ENCODE results near the gene LMNTD1.
"Not testable (repeated sequence)": the region's sequence is repeated elsewhere in the genome, so short reads cannot be mapped to it uniquely, and the experiment has no call there.

LMNTD1 gene, protein sequence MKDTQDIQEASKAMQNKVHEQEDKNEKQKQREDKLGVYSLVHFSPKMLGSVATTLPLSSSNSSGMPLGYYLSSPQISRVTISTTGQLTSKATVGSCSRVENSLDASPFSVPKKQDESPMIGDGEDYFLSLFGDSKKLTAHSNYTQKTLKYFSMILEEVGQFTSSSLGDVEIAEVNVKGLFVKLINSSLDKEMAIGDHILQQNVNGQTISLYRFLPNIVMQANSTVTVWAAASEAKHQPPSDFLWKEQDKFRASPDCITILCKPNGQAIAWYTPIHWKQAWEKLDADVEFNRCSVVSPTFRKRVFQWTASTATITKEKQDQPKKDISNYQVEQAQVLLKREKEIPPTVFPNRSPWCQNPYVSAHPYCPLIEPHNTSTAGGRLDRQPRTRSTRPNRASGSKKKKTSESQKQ

DNA sequence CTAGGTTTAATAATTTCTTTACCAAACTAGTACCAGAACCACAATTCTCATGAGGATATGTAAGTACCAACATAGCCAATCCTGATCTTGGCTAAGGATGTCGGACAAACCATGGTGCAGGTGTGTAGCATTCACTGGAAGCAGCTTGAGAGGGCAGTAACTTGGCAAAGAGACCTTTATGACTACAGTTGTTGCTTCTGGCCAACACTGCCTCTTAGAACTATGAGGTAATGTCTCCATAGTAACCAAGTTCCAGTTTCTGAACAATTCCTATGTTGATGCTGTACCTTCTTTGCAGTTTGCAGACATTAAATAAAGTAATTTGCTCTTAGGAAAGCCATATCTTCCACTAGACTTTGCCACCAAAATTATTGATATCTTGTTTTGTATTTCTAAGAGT, at the start of gene LMNTD1:
TSS of gene LMNTD1 (minus strand) at position 186 of the 400 bp plus-strand sequence. CDS start 324 bp downstream, outside the sequence.
- peak; percentile 68 for DNase-seq (ENCODE audit: low read depth)

DNA sequence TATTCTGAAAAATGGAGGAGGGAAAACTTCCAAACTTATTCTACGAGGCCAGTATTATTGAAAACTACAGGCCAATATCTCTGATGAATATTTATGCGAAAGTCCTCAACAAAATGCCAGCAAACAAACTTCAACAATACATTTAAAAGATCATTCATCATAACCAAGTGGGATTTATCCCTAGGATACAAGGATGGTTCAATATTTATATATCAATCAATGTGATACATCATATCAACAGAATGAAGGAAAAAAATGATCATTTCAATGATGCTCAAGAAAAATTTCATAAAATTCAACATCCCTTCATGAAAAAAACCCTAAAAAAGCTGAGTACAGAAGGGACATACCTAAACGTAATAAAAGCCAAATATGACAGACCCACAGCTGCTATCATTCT, 45.9 kb upstream of the LMNTD1 start:
- DNase-seq (ENCODE audit: low read depth) = no peak

DNA sequence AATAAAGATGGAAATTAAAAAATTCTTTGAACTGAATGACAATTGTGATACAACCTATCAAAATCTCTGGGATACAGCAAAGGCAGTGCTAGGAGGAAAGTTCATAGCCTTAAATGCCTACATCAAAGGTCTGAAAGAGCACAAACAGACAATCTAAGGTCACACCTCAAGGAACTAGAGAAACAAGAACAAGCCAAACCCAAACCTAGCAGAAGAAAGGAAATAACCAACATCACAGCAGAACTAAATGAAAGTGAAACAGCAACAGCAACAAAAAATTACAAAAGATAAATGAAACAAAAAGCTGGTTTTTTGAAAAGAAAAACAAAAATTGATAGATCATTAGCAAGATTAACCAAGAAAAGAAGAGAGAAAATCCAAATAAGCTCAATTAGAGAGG, 42.4 kb upstream of the LMNTD1 start:
- not testable (repeated sequence) for DNase-seq (ENCODE audit: low read depth)

DNA sequence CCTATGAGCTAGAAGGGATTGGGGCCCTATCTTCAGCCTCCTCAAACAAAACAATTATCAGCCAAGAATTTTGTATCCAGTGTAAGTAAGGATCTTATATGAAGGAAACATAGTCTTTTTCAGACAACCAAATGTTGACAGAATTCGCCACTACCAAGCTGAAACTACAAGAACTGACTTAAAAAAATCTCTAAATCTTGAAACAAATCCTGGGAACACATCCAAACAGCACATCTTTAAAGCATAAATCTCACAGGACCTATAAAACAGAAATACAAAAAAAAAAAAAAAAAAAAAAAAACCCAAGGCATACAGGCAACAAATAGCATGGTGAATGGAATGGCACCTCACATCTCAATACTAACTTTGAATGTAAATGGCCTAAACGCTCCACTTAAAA, 41.3 kb upstream of the LMNTD1 start:
- DNase-seq (ENCODE audit: low read depth) = peak; percentile 53

DNA sequence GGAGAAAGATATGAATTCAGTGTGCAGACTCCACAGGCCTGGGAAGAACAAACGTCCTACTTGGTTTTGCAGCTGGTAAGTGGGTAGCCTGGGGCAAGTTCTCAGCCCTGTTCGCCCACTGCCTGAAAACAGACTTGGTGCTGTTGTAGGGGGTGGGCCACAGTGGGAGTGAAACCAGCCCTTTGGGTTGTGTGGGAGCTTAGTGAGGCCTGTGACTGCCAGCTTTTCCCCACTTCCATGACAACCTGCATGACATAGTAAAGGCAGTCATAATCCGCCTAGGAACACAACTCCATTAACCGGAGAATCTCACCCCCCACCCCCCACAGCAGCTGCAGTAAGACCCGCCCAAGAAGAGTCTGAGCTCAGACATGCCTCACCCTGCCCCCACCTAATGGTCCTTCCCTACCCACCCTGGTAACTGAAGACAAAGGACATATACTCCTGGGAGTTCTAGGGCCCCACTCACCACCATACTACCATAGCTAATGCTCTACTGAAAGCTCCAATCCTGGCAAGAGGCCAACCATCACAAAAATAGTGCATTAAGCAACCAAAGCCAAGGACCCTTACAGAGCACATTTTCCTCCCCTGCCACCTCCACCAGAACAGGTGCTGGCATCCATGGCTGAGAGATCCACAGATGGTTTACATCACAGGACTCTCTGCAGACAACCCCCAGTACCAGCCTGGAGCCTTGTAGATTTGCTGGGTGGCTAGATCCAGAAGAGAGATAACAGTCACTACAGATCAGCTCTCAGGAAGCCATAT, 39.8 kb upstream of the LMNTD1 start:
- no peak for DNase-seq (ENCODE audit: low read depth)

DNA sequence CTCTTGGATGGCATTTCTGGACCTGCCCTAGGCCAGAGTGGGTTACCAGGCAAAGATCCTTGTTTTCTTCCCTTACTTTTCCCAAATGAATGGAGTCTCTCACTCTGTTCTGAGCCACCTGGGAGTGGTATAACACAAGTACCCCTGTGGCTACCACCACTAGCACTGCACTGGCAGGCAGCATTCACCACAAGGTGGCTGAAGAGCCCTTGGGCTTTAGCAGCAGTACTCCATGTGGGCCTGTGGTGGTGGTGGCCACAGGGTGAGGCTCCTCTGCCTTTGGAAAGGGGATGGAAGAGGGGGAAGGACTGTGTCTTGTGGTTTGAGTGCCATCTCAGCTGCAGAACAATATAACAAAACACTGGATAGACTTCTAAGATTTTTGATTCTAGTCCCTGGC, 38.1 kb upstream of the LMNTD1 start:
- DNase-seq (ENCODE audit: low read depth) = peak; percentile 6

DNA sequence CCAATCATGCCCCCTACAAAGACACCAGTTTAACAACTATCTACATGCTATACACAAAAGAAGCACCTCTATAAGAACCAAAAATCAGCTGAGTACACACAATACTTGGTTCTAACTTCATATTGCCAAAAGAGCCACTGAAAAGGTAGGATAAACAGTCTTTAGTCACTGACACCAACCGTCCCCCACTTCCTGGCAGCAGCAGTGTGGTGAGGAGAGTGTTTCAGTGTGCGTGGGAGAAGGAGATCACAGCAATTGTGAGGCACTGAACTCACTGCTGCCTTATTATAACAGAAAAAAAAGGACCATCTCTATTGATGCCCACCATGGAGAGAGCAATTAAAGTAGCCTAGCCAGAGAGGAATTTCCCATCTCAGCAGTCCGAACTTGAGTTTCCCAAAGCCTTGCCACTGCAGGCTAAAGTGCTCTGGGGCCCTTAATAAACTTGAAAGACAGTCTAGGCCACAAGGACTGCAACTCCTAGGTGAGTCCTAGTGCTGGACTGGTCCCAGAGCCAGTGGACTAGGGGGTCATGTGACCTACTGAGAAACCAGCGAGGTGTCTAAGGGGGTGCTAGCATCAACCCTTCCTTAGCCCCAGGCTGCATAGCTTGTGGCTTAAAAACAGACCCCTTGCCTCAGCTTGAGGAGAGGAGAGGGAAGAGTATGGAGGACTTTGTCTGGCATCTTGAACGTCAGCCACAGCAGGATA, 37.1 kb upstream of the LMNTD1 start:
- DNase-seq (ENCODE audit: low read depth) = no peak

DNA sequence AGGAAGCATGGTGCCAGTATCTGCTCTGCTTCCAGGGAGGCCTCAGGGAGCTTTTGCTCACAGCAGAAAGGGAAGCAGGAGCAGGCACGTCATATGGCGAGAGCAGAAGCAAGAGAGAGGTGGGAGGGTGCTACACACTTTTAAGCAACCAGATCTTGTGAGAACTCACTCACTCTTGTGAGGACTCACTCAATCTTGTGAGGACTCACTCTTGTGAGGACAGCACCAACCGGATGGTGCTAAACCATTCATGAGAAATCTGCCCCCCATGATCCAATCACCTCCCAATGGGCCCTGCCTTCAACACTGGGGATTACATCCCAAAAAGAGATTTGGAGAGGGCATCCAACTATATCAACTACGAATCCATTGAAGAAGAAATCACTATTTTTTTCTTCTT, 34.3 kb upstream of the LMNTD1 start:
- no peak for DNase-seq (ENCODE audit: low read depth)

DNA sequence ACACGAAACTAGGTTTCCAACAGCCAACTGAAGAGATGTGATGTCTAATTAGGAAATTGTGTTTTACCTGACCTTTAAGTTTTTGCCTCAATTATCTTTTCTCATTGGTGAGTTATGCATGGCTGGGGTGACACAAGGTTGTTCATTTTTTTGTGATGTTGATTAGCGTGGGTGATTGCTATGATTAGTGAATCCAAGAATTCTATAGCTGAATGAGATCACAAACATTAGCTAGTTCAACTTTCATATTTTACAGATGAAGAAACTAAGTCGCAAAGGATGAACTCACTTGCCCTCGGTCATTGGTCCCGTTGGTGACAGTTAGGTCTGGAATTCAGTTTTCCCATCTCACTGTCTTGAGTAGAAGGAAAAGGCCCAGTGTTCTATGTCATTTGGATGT, 32.6 kb upstream of the LMNTD1 start:
- peak; percentile 69 for DNase-seq (ENCODE audit: low read depth)

DNA sequence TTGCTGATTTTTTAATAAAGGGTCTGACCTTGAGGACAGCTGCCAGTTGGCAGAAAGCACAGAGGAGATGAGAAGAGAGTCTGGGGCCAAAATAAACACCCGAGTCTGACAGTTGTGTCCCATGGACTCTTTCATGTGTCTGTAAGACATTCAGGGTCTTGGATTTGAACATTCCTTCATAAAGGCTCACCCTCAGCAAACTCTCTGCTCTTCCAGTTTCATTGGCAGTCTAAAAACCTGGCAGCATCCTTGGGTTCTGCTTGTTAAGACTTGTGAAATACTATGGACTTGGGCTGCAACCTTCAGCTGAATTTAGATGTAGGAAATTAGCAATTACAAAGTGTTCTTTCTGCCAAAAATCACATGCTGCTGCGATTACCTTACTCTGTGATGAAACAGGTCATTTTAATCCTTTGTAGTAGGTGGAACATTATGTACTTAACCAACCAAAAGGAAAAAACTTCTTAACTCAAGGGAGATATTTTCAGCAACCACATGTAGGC, 32.0 kb upstream of the LMNTD1 start:
- DNase-seq (ENCODE audit: low read depth) = peak; percentile 59

DNA sequence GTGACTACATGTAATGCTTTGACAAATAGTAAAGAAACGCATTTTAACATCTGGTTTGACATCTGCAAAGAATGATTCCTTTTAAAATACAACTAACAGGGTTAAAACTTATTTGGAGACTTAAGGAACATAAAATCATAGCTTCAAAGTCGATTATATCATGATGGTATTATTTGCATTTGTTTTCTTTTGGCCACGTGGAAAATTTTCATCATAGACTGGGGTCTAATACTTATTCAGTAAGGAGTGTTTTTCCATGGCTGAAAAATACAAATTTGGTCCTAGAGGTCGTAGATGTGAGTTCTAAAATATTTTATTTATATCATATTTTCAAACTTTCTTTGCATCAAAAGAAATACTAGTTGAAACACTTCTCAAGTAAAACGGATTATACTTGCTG, 31.5 kb upstream of the LMNTD1 start:
- no peak for DNase-seq (ENCODE audit: low read depth)

DNA sequence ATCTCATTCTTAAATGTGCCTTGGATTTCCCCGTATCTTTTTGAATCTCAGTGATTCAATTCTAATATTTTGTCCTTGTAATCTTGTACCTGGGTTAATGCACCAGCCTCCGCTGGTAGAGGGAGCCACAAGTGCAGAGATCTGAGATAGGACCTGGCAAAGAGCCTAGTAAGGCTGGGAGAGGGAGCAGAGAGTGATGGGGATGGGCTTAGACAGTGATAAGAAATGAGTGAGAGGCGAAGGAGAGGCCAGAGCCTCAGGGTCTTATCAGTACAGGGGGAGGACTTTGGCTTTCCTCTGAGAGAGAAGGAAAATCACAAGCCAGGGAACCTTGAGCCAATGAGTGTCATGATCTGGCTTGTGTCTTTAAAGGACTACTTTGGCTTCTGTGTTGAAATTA, 30.5 kb upstream of the LMNTD1 start:
- DNase-seq (ENCODE audit: low read depth) = no peak

DNA sequence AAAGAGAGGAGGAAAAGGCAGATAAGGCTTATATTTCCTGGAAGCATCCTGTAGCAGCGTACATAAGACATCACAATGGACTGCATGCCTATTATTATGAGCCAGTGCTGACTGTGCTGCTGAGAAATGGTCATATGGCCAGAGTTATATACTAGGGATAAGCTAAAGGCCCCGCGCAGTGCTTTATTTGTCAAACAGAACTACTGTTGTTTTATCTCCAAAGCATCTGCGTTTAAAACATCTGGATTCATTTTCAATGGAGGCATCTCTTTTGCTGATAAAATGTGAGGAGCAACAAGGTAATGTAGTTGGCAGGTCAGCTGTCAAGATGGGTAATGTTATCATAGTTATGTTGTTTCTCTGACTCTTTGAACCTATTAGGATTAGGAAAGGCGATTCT, 28.0 kb upstream of the LMNTD1 start:
- DNase-seq (ENCODE audit: low read depth) = no peak

DNA sequence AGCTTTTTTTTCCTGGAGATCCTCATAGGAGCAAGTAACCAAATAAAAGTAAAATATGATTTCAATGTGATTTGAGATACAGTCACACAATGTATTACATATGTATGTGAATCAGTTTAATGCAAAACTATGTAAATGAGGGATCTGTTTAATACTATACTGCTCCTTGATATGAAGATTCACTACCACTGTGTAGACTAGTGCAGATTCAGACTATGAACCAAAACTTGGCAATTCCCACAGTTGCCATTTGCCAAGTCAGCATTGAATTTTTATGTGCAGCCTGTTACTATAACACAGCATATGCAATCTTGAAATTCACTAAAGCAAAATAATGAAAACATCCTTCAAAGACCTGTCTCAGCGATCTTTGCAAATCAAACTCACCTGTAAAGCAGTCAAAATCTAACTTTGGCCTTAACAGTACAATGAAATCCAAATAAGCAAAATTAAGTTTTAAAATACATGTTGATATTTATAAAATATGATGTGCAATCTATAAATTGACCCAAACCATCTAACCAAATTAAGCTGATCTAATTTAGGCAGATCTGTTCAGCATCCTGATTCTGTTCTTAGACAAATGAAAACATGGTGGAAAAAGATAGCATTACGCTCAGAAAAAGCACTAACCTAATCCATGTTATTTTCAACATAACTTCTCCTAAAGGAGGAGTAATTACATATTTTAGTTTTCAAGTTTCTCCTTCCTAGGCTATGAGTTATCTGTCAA, 25.5 kb upstream of the LMNTD1 start:
- no peak for DNase-seq (ENCODE audit: low read depth)

DNA sequence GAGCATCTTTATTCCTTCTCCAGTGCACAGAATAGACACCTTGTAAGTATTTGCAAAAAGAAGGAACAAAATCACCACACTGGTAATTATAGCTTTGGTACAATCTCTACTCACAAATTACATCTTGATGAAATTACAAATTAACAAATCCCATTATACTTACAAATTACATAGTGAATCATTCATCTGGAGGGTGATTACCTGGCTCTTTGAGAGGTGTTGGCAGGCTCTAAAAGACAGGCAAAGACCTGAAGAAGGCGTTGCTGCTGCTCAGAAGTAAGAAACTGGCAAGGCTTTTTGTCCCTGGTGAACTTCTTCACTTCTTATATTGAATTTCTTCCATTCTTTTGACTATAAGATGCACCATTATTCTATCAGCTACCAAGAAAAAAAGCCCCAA, 21.7 kb upstream of the LMNTD1 start:
- no peak for DNase-seq (ENCODE audit: low read depth)

DNA sequence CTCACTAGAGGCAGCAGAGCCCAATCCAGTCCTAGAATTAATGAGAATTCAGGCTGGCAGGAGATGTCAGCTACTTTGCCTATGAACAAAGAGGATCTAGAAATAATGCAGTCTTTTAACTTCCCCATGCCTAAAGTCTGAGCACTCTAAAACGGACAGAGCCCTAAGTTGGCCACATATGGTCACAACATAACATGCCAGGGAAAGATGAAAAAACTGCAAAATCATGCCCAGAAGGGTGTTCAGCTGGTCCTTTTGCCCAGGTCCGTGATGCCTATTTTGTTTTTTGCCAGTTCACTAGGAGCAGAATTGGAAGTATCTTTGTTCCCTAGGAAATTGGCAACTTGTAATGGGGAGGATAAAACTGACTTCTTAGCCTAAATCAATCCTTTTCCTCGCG, 20.3 kb upstream of the LMNTD1 start:
- DNase-seq (ENCODE audit: low read depth) = no peak

DNA sequence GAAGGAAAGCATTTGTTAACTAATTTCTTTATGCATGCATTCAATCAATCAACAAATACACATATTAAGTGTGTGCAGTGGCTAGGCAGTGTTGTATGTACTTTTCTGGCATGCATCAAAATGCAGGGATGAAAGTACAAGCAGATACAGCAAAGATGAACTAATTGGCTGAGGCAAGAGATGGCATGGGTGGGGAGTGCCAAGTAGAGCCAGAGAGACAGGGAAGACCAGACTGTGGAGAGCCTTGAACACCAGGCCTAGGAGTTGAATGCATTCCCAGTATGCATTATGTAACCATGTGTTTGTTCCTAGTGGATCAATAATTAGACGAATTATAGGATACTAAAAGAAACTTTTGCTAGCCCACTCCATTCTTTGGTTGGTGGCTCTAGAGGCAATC, 17.3 kb upstream of the LMNTD1 start:
- DNase-seq (ENCODE audit: low read depth) = no peak

DNA sequence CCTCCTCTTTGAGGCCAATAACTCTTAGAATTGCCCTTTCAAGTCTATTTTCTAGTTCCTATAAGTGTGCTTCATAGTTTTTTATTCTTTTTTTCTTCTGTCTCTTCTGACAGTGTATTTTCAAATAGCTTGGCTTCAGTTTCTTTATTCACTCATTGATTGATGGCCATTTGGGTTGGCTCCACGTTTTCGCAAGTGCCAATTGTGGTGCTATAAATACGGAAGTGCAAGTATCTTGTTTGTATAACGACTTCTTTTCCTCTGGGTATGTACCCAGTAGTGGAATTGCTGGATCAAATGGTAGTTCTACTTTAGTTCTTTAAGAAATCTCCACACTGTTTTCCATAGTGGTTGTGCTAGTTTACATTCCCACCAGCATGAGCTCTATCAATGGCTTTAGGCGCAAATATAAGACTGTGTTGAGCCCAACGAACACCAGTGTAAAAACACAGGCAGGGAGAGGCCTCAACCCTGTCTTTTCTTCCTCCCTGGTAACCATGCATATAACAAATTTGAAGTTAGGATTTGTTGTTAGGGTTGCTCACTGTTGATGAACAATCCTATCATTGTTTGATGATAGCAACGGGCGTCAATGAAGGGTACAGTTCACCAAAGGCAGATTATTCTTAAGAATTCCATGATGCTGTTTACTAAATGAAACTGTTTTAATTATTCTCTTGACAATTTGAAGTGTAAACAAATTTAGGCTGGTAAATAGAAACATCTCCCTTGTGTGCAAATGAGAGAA, 13.3 kb upstream of the LMNTD1 start:
- DNase-seq (ENCODE audit: low read depth) = no peak

DNA sequence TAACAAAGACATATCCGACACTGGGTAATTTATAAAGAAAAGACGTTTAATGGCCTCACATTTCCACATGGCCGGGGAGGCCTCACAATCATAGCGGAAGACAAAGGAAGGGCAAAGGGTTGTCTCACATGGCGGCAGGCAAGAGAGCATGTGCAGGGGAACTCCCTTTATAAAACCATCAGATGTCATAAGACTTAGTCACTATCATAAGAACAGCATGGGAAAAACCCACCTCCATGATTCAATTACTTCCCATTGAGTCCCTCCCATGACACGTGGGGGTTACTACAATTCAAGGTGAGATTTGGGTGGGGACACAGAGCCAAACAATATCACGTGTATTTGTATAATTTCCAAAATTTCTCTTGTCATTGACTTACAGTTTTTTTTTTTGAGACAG, 5.5 kb upstream of the LMNTD1 start:
- DNase-seq (ENCODE audit: low read depth) = peak; percentile 20

DNA sequence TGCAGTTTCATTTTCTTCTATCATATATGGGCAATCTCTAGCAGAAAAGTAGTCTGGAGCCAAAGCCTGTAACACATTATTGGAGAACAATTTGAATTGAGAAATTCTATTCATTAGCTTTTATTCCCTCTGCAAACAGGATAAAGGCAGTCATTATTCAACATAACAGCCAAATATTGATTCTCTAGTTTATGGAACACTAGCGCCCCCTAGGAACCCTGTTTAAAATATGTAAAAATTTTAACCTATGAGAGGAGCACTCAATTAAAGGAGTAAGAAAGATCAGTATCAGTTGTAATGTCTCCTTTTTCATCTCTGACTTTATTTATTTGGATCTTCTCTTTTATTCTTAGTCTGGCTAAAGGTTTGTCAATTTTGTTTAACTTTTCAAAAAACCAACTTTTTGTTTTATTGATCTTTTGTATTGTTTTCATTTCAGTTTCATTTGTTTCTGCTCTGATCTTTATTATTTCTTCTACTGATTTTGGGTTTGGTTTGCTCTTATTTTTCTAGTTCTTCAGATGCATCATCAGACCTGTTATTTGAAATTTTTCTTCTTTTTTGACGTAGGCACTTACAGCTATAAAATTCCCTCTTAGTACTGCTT, 4.8 kb upstream of the LMNTD1 start:
- peak; percentile 56 for DNase-seq (ENCODE audit: low read depth)

DNA sequence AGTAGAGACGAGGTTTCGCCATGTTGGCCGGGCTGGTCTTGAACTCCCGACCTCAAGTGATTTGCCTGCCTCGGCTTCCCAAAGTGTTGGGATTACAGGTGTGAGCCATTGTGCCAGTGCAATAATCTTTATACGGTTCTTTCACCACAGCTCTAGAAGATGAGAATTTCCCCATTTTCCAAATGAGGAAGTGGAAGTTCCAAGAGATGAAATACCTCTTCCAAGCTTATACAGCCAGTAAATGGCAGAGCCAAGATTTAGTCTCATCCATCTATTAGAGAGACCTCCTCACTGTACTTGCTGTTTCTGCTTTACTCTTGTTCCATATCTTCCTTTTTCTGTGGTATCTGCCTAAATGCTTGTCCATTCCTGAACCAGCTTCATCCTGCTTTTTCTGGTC, 3.1 kb upstream of the LMNTD1 start:
- no peak for DNase-seq (ENCODE audit: low read depth)
